T-helper 1 cell (primary cell): ENCODE measurements around the gene TNFRSF11A.

Source experiments
- DNase-seq, 5 donors: peaks; one replicate each; pipeline ENCODE4 v3.0.0-alpha.2; 2012 to 2020

Gene TNFRSF11A

GRCh38 chr18:62325806-62326645 lies 916 bp downstream of the TNFRSF11A start:
- peak in 1 of 5 donors; percentile 43 for DNase-seq

- DNase-seq = no peak
Measured at GRCh38 chr18:62326646-62327348, 1.7 kb downstream of the TNFRSF11A start.

DNA sequence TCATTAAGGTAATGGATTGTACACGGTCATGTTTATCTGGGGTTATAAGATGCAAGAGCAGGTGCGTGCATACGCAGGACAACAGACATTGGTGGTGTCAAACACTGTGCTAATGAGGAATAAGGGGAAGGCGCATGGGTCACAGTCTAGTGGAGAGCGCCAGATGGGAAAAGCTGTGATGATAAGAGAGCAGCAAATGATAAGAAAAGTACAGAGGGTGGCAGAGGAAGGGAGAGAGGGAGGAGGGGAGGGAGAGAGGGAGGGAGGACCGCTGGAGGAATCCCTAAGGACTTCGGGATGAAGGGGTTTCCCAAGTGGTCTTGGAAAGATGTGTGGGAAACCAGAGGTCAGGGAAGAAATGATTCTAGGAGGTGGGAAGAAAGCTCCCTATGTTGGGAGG lies 2.9 kb downstream of the TNFRSF11A start:
- no peak for DNase-seq

- DNase-seq = no peak
Measured at GRCh38 chr18:62328586-62329525, 3.7 kb downstream of the TNFRSF11A start.

DNA sequence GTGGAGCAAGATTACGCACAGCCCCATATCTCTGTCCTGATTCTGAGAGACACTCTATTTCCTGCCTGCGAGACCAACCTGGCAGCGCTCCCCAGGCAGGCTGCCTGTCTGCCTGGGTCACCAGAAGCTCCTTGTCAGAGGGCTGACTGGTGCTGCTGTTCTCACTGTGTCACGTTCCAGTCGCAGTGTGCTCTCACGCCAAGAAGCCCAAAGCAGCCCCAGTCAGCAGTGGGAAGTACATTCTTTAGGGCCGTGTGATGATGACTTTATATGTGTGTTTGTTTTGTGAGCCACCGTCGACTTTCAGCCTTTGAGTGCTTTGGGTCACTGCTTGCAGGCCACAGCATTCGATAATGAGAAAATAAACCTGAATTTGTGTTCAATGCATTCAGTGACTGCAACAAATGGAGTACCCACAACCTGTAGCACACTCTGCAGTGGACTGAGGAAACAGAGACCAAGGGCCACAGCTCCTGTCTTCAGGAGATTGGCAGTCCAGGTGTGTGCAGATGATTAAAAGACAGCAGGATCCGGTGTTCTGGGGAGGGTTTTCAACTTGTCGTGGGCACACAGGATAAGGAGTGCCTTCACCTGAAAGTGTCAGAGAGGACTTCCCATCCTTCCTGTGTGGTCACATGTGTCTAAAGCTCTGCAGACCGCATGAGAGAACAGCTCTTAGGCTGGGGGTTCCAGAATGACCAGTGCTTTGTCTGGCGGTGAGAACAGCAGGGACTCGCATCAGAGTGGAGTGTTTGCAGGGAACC lies 4.8 kb downstream of the TNFRSF11A start:
- DNase-seq = peak in 1 of 5 donors; percentile 79

DNA sequence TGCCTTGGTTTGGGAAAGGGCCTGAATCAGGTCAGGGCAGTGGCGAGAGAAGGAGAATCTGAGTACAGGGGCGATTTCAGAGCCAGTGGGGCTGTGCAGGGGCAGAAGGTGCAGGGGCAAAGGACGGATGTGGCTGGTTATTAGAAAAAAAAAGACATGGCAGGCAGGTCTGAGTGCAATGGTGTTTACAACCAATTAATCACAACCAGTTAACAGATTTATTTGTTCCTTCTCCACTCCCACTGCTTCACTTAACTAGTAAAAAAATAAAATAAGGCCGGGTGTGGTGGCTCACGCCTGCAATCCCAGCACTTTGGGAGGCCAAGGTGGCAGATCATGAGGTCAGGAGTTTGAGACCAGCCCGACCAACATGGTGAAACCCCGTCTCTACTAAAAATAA lies 5.5 kb downstream of the TNFRSF11A start:
- no peak for DNase-seq

DNA sequence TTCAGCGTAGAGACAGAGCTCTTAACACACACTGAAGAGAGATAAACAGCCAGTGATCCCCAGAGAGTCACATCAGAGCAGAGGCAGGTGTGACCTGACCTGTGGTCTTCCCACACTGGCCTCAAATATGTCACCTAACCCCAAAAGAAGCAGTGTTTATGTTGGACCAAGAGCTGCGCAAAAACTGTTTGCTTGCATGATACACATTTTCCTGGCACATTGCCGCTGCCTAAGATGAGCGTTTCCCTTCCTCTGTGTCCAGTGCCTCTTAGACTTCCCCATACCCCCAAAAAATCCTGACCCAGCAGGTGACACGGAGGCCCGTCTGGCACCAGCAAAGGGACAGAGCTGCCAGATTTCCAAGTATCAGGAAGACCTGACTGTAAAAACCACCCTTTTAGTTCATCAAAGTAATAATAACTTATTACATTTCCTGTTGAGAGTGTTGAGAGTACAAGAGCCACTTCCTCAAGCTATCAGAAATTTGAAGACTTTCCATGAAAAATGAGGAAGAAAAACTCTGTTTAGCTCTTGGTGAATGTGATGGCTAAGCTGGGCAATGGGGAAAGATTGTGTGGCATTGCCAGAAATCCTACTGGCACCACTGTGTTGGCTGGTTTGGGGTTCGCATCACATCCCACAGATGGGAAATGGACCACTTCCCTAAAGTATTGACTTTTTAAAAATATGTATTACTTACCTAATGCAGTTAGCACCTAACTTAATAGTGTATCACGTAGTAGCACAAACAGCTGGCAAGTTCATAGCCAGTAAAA lies 6.7 kb downstream of the TNFRSF11A start:
- DNase-seq = no peak

GRCh38 chr18:62332431-62332830 lies 7.3 kb downstream of the TNFRSF11A start:
- no peak for DNase-seq

DNA sequence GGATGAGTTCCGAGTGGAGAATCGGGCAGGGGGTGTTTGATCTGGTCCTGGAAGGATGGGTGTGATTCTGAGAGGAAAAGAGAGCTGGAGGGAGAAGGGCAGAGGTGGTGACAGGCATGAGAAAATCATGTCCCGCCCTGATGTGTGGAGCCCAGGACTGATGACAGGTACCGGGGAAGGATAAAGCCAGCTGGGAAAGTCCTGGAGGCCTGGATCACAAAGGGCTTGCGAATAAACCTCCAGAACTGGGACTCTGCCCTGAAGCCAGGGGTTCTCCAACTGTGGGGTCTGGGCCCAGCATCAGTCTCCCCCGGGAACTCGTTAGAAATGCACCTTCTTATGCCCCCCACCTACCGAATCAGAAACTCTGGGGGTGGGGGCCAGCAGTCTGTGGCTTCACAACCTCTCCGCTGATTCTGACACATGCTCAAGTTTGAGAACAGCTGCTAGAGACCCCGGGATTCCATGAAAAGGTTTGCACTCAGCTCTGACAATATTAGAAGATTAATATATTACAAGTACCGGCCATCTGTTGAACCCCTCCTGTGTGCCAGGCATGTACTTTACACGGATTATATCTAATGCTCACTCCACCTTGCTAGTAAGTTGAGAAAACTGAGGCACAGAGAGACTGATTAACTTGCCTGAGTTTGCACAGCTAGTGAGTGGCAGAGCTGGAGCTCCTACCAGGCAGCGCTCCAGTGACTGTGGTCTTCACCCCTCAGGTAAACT lies 8.0 kb downstream of the TNFRSF11A start:
- no peak for DNase-seq

GRCh38 chr18:62334120-62334519 lies 9.0 kb downstream of the TNFRSF11A start:
- DNase-seq = no peak

GRCh38 chr18:62335494-62335893 lies 10.4 kb downstream of the TNFRSF11A start:
- DNase-seq = no peak

DNA sequence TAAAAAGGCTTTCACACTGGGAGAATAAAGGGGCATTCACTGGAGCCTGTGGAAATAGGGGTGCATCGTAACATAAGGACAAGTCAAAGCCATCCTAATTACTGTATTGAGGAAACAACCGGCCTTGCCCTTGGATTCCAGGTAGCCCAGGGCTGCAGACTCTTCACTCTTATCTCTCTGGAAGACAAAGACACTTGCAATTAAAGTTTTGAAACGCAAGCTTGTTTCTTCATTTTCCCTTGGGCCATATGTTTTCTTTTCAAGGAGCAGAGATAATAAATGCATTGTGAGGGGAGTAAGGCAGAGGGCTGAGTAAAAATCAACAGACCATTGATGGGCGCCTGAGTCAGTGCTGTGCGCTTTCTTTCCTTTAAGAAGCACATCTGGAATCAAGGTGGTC lies 11.5 kb downstream of the TNFRSF11A start:
- no peak for DNase-seq

GRCh38 chr18:62337336-62337735 lies 12.2 kb downstream of the TNFRSF11A start:
- no peak for DNase-seq

GRCh38 chr18:62338446-62339105 lies 13.5 kb downstream of the TNFRSF11A start:
- no peak for DNase-seq

DNA sequence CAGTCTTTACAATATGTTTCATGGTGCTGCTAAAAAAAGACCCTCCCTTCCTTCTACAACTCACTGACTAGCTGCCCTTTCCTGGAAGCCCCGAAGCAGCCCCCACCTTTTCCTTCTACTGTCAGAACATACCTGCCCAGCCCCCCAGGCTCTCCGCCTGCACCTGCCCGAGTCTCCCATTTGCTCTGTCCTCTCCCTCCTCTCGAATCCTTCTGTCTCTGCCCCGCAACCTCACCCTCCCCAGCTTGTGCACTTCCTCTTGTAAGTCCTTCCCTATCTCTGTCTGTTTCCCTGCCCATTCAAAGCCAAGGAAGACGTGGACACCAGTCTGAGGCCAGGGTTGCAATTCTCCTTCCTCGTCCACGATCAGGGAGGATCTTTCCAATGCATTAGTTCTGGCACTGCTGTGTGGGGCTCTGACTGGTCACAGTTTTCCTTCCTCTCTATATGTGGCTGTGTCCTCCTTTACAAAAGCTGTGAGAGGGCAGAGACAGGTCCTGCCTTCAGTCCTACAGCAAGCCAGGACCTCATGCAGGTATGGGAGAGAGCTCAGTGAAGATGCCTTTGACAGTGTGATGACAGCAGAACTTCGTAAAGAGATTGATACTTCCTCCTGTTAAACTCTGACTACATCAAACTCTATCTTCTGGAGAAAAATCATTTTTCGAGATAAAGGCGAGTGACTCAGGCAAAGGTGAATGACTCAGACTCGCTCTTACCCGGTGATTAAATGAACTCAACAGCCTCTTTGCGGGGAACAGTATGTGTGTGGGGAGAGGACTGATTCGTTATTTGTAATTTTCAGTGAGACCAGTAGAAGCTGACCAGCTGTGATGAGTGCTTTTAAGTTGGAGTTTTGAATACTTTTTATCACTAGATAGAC lies 14.2 kb downstream of the TNFRSF11A start:
- DNase-seq = peak in 1 of 5 donors; percentile 71

GRCh38 chr18:62340996-62341395 lies 15.9 kb downstream of the TNFRSF11A start:
- DNase-seq = no peak

GRCh38 chr18:62341473-62341872 lies 16.4 kb downstream of the TNFRSF11A start:
- DNase-seq = no peak

- no peak for DNase-seq
Measured at GRCh38 chr18:62342884-62343283, 17.8 kb downstream of the TNFRSF11A start.

DNA sequence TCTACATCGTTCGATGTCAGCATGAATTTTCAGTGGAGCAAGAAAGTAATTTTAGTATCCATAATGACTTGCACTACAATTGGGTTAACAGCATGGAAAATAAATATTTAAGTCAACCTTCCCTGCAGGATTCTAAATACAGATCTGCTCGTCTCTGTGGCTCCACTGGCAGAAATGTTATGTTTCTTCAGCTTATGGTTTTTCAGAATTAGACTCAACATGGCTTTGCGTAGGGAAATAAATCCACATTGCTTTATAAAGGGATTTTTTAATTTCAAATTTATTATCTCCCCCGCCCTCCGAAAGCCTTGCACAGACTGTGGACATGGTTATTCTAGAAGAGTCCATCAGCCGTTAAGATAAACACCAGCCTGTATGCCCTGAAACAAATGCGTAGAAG lies 18.2 kb downstream of the TNFRSF11A start:
- DNase-seq = no peak
